Stimulated activated CD8-positive, alpha-beta memory T cell treated with anti-CD3 and anti-CD28 coated beads, Interleukin-4, amount 100 ng/mL, for 24 hours (primary cell): Measurements from ENCODE around the gene HHLA2.
"Not testable (repeated sequence)": the region's sequence is repeated elsewhere in the genome, so short reads cannot be mapped to it uniquely, and the experiment has no call there.

Source experiments
- DNase-seq: peaks from one replicate; pipeline ENCODE4 v3.0.0-alpha.2; 2020; ENCODE audit warnings: low read depth

HHLA2 gene

GRCh38 chr3:108342837-108343486 lies 46.6 kb downstream of the HHLA2 start:
- no peak for DNase-seq

- no peak for DNase-seq
These were observed 47.1 kb downstream of the HHLA2 start for GRCh38 chr3:108343491-108343890.

- DNase-seq, result no peak
These were observed 49.3 kb downstream of the HHLA2 start for GRCh38 chr3:108345492-108346205.

- no peak for DNase-seq
These were observed 50.2 kb downstream of the HHLA2 start for GRCh38 chr3:108346301-108347227.

- no peak for DNase-seq
These were observed 55.8 kb downstream of the HHLA2 start for GRCh38 chr3:108352176-108352575.

GRCh38 chr3:108354562-108354961 lies 58.2 kb downstream of the HHLA2 start:
- DNase-seq, result no peak

- DNase-seq, result no peak
These were observed 60.7 kb downstream of the HHLA2 start for GRCh38 chr3:108357042-108357441.

- no peak for DNase-seq
These were observed 62.7 kb downstream of the HHLA2 start for GRCh38 chr3:108359011-108359410.

GRCh38 chr3:108376026-108376425 lies 79.7 kb downstream of the HHLA2 start:
- DNase-seq, result no peak

- no peak for DNase-seq
These were observed 81.0 kb downstream of the HHLA2 start for GRCh38 chr3:108377384-108377783.

- DNase-seq, result no peak
These were observed 82.0 kb downstream of the HHLA2 start for GRCh38 chr3:108378153-108378951.

- not testable (repeated sequence) for DNase-seq
These were observed 82.6 kb downstream of the HHLA2 start for GRCh38 chr3:108378952-108379342.

- DNase-seq, result no peak
These were observed 83.9 kb downstream of the HHLA2 start for GRCh38 chr3:108380128-108380795.

GRCh38 chr3:108381529-108382140 lies 85.3 kb downstream of the HHLA2 start:
- DNase-seq, result no peak

- DNase-seq, result no peak
These were observed 87.0 kb downstream of the HHLA2 start for GRCh38 chr3:108383306-108383705.

GRCh38 chr3:108387063-108387462 lies 90.7 kb downstream of the HHLA2 start:
- no peak for DNase-seq

- DNase-seq, result no peak
These were observed 92.1 kb downstream of the HHLA2 start for GRCh38 chr3:108388136-108389132.

- no peak for DNase-seq
These were observed 93.0 kb downstream of the HHLA2 start for GRCh38 chr3:108389372-108389771.

- no peak for DNase-seq
These were observed 95.7 kb downstream of the HHLA2 start for GRCh38 chr3:108391917-108392593.
